GM21576 (cell line): ENCODE results near the gene TRMT44.

Source experiments
- ATAC-seq: cut with Tn5 transposase; IDR thresholded peaks from one replicate; pipeline ENCODE4 v1.9.1; 2021; ENCODE audit warnings: mild to moderate bottlenecking, moderate library complexity; ENCODE audit not compliant: unreplicated experiment

TRMT44 gene

GRCh38 chr4:8465615-8466611 lies 25.3 kb downstream of the TRMT44 start:
- ATAC-seq = no peak

DNA sequence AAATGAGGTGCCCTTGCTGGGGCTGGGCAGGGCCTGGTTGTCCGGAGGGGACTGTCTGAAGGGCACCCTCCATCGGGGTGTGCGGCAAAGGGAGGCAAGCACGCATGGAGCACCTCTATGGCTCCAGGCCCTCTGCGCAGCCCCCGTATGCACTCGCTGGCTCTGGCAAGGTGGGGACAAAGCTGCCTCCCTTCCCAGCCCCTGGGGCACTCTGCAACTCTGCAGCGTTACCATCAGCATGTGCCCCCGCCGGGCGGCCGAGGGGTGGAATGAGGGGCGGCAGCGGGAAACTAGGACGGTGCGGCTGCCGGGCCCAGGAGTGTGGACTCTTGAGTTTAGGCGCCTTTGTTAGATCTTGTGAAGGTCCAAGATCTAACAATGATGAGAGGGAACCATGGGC lies 26.4 kb downstream of the TRMT44 start:
- ATAC-seq = no peak

GRCh38 chr4:8468746-8469535 lies 28.4 kb downstream of the TRMT44 start:
- ATAC-seq = peak; percentile 71

DNA sequence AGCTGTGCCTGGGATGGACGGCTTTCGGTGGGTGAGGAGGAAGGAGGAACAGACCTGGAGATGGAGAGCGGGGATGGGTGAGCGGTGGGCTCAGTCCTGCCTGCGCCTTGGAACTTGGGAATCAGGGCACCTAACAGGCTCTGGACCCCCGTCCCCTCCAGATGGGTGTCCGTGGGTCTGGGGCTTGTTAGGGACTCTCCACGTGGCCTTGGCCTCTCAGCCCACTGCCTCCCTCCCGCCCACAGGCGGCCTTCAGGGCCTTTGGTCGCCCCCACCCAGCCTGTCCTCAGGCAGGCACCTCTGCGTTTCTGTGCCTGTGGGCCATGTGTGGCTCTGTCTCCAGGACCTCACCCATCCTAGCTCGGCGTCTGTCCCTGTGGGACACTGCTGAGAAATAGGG lies 29.0 kb downstream of the TRMT44 start:
- no peak for ATAC-seq

DNA sequence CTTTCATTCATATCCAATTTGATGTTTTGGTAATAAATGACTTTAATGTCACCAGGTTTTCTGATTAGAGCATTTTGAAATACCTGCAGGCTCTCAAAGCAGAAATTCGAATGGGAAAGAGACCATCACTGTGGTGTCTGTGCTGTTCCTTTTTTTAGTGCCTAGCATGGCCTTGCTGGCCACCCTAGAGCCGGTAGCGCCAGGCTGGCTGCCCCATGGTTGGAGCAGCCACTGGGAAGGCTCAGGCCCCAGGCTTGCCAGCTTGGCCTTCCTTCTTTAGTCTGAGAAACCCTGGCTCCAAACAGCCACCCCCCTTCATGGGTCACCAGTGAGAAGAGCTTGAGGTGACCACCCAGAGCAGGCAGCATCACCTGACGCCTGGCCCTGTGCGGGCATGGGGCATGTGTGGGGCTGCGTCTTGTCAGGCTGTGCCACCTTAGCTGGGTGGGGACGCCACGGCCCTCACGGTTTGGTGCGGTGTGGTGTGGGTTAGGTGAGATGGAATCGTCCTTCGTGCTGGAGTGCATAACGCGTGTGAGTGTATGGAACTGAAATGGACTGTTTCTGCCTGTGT lies 30.0 kb downstream of the TRMT44 start:
- ATAC-seq = no peak

GRCh38 chr4:8471211-8471875 lies 30.8 kb downstream of the TRMT44 start:
- no peak for ATAC-seq

DNA sequence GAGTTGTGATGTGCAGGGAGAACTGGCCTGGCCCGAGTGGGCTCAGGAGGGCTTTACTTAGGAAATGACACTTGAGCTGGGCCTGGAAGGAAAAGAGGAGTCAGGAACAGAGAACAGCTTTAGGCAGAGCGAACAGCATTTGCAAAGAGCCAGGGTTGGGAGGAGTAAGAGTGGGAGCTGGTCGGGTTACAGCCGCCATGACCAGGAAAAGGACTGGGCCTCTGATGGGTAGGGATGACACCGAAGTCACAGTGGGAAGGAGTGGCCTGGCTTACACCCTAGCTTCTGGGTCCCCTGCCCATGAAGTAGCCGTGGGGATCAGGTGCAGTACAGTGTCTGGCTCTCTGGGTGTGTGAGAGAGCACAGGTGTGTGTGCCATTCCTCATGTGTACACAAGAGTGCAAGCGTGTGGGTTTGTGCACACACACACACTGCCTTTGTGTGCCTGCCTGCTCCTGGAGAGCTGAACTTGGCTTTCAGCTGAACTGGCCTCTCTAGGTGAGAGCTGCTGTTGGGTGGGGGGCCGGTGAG lies 31.6 kb downstream of the TRMT44 start:
- ATAC-seq = no peak

- no peak for ATAC-seq
These were observed 32.2 kb downstream of the TRMT44 start for GRCh38 chr4:8472689-8473197.

DNA sequence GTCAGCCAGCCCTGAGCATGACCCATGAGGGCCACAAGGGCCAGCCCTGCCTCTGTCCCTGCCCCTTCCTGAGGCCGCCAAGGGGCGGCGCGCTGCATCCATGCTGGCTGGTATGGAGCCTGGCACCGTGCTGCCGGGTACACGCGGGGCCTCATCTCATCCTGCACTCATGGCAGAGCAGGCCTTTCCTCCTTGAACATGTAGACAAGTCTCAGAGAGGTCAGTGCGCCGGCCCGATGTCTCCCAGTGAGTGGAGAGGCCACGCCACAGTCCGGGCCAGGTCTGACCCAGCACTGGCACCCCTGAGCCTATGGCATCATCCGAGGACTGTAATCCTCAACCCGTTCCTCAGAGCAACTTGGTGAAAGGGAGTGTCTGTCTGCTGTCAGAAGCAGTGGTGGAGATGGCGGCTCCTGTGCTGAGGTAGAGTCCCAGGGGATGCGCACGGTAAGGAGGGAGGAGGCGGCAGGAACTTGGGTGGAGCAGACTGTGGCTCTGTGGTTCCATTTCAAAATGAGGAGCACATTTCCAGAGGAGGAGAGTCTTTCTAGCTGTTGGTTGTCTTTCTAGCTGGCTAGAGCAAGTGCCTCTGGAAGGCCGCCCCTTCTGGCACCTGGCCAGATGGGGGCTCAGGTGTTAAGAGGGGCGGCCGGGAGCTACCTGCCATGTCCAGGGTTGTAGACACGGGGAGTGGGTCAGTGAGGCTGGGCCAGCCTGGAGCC lies 32.8 kb downstream of the TRMT44 start:
- ATAC-seq = no peak

- ATAC-seq = no peak
These were observed 33.5 kb downstream of the TRMT44 start for GRCh38 chr4:8473920-8474590.

GRCh38 chr4:8474856-8475255 lies 34.3 kb downstream of the TRMT44 start:
- ATAC-seq = no peak

DNA sequence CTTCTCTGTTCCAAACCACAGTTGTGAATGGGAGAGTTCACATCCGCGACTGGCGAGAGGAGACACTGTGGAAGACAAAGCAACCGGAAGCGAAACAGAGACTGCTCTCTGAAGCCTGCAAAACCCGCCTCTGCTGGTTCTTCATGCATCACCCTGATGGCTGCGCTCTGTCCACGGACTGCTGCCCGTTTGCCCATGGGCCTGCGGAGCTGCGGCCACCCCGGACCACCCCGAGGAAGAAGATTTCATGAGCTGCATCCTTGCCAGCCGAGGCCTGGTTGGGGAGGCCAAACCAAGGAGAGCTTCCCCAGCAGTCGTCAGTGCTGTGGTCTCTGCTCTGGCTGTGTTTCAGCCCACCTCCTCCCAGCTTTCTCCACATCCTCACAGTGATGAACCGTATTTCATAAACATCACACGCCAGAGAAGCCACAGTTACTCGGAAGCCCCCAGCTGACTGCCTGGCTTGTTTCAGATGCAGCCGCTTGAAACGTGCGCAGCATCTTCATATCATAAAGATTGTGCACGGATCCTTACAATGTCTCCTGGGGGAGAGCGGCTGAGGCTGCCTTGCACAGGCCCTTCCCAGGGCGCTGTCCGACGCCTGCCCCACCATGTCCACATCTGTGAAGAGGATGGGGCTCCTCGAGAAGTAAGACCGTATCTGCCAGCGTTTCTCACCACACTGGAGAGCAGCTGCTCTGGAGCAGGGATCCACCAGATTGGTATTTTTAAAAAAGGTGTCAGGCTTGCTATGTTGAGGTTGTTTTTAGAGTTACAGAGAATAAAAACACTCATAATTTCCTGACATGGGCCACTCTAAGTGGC lies 35.4 kb downstream of the TRMT44 start:
- no peak for ATAC-seq

- ATAC-seq = no peak
These were observed 36.6 kb downstream of the TRMT44 start for GRCh38 chr4:8477095-8477635.

DNA sequence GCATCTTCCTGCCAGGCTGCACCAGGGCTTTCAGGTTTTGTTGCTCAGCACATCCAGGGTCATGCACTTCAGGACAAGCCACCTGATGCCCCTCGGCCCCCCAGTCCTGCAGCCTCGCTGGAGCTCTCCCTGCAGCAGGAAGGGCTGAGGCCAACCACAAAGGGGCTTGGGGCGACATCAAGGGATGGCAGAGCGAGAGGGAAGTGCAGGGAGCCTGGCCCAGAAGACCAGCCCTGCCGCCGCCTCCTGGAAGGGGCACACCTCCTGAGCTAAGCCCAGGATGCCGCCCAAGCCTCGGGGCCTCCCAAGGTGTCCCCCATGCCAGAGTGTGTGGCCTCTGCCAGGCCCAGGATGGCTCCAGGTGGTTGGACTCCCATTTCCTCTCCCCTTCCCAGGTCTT lies 37.1 kb downstream of the TRMT44 start:
- ATAC-seq = no peak

GRCh38 chr4:8478371-8478770 lies 37.8 kb downstream of the TRMT44 start:
- ATAC-seq = no peak

DNA sequence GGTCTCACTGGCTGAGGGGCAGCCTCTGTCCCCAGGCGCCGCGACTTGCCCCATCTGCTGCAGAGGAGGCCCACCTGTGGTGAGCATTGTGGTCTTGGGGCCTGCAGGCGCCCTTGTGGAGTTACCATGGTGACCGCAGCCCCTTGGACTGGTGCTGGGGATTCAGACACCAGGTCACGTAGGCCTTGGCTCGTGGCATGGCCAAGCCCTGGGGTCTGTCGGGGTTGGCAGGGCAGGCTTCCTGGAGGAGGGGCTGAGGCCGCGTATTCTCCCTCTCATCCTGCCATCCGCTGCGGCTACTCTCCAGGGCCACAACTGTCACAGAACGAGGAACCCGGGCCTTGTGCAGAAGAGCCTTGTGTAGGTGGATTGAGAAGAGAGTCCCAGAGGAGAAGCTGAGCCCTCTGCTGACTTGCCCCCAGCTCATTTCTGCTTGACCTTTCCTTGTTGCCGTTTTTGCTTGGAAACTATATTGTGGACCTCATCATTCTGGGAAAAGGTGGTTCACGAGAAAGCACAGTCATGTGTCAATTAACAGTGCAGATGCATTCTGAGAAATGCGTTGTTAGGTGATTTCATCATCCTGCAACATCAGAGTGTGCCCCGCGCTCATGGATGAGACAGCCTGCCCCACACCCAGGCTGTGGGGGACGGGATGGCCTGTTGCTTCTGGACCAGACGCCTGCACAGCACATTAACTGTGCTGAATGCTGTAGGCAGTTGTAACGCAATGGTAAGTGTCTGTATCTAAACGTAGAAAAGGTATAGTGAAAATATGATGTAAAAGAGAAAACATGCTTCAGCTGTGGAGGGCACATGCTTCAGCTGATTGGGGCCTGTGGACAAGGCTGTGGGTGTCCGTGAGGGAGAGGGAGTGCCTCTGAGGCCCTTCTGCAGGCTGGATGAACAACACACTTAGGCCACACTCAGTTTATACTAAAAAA lies 38.5 kb downstream of the TRMT44 start:
- ATAC-seq = no peak

GRCh38 chr4:8480221-8480620 lies 39.6 kb downstream of the TRMT44 start:
- no peak for ATAC-seq
